GM13976 (cell line): ENCODE results near the gene NAGPA.

Source experiments
- DNase-seq: peaks from one replicate; pipeline ENCODE4 v3.0.0; 2012; ENCODE audit warnings: low spot score
- in situ Hi-C: fragments of 300-500 bp; cut with MboI; formaldehyde crosslinking; loops from one replicate; pipeline ENCODE4 v1.12.0; 2022; ENCODE audit warnings: low sequenced_read_pairs, mixed read lengths, inconsistent platforms; ENCODE audit not compliant: unreplicated experiment
- TF ChIP-seq, protein P1 (sequence below): IDR thresholded peaks from 2 replicates; pipeline ENCODE4 v1.5.1; 2012; ENCODE audit warnings: borderline replicate concordance, mild to moderate bottlenecking; ENCODE audit not compliant: insufficient read depth; ENCODE audit errors: extremely low read depth, missing control alignments, control extremely low read depth

Gene NAGPA

DNA sequence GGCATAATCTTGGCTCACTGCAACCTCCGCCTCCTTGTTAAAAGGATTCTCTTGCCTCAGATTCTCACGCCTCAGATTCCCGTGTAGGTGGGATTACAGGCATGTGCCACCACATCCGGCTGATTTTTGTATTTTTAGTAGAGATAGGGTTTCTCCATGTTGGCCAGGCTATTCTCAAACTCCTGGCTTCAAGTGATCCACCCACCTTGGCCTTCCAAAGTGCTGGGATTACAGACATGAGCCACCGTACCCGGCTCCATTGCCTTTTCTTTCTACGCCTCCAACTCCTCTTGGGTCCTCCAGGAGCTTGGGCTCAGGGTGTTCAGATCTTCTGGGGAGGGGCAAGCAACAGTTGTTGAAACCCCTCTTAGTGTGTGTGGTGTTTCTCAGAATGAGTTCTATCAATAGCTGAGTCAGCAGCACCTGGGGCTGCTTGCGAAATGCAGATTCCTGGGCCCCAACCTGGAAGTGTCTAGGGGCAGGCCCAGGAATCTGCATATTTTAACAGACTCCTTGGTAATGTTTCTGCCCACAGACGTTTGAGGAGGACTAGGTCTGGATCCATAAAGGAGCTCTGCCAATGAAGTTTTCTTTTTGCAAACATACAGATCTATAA lies 44.2 kb downstream of the NAGPA start:
- DNase-seq: no peak
- TF ChIP-seq, protein P1, sequence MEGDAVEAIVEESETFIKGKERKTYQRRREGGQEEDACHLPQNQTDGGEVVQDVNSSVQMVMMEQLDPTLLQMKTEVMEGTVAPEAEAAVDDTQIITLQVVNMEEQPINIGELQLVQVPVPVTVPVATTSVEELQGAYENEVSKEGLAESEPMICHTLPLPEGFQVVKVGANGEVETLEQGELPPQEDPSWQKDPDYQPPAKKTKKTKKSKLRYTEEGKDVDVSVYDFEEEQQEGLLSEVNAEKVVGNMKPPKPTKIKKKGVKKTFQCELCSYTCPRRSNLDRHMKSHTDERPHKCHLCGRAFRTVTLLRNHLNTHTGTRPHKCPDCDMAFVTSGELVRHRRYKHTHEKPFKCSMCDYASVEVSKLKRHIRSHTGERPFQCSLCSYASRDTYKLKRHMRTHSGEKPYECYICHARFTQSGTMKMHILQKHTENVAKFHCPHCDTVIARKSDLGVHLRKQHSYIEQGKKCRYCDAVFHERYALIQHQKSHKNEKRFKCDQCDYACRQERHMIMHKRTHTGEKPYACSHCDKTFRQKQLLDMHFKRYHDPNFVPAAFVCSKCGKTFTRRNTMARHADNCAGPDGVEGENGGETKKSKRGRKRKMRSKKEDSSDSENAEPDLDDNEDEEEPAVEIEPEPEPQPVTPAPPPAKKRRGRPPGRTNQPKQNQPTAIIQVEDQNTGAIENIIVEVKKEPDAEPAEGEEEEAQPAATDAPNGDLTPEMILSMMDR: no peak
- in situ Hi-C loops: no loop called here

DNA sequence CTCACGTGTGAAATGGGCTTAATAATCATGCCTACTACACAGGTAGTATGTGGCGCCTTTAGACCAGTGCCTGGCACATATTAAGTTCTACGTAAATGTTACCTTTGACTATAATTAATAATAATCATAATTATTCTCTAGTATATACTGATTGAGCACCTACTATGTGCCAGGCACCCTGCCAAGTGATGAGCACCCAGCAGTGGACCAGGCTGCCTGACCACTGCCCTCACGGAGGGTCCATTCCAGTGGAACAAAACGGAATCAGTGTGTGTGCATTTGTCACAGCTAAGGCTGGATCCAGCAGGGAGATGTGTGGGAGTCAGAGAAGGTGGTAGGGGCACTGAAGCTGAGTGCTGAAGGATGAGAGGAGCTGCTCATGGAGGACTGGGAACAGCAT lies 45.1 kb downstream of the NAGPA start:
- TF ChIP-seq, protein P1: no peak
- in situ Hi-C loops: no loop called here
- DNase-seq: no peak

- DNase-seq: no peak
- in situ Hi-C loops: no loop called here
- TF ChIP-seq, protein P1: no peak
Observed at GRCh38 chr16:4987580-4988374, 46.0 kb downstream of the NAGPA start.

DNA sequence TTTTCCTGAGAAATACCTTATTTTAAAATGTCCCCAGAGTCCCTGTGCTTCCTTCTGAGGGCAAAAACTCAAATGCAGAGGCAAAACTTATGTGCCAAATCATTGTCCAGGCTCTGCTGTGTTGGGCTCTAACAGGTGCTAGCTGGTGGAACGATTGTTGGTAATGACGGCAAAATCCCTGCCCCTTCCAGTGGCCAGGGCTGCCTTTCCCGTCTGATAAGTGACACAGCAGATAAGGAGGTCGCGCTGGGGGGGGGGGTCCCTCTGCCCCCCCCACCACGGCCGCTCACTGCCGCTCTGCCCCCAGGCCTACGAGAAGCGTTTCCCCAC lies 46.5 kb downstream of the NAGPA start:
- TF ChIP-seq, protein P1: no peak
- in situ Hi-C loops: no loop called here
- no peak for DNase-seq

DNA sequence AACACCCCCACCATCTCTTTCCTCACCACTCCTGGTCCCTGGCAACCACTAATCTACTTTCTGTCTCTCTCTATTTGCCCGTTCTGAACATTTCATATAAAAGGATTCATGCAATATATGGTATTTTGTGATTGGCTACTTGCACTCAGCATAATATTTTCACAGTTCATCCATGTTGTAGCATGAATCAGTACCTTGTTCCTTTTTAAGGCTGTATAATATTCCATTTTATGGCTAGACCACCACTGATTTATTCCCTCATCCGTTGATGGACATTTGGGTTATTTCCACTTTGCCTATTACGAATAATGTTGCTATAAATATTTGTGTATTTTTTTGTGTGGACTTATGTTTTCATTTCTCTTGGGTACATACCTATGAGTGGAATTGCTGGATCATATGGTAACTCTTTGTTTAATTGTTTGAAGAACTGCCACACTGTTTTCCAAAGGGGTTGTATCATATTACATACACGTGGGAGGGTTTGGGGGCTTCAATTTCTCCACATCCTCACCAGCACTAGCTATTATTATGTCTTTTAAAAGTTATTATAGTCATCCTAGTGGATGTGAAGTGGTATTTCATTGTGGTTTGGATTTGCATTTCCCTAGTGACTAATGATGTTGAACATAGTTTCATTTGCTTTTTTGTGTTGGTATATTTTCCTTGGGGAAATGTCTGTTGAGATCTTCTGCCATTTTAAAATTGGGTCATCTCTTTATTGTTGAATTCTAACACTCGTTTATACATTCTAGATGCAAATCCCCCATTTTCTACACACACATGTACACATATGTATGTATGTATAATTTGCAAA lies 49.4 kb downstream of the NAGPA start:
- in situ Hi-C loops: no loop called here
- no peak for DNase-seq
- TF ChIP-seq, protein P1: no peak

- TF ChIP-seq, protein P1: no peak
- in situ Hi-C loops: no loop called here
- no peak for DNase-seq
Observed at GRCh38 chr16:4982056-4982867, 51.5 kb downstream of the NAGPA start.
